IPS DF 4.7 (cell line): Measurements from ENCODE around the gene COQ2.
"Not testable (repeated sequence)": the region's sequence is repeated elsewhere in the genome, so short reads cannot be mapped to it uniquely, and the experiment has no call there.

Experiments
- DNase-seq: peaks from one replicate; pipeline ENCODE4 v3.0.0-alpha.2; 2013; ENCODE audit warnings: low spot score; ENCODE audit errors: extremely low read depth

COQ2 gene

GRCh38 chr4:83250687-83251446, 33.7 kb downstream of the COQ2 start:
- no peak for DNase-seq

GRCh38 chr4:83248486-83248885, 36.1 kb downstream of the COQ2 start:
- no peak for DNase-seq

GRCh38 chr4:83247415-83248357, 36.9 kb downstream of the COQ2 start:
- no peak for DNase-seq

GRCh38 chr4:83241132-83241531, 43.5 kb downstream of the COQ2 start:
- no peak for DNase-seq

- DNase-seq, result no peak
Measured at GRCh38 chr4:83240379-83240875, 44.2 kb downstream of the COQ2 start.

- DNase-seq, result no peak
Measured at GRCh38 chr4:83238393-83239248, 46.0 kb downstream of the COQ2 start.

GRCh38 chr4:83237591-83237990, 47.0 kb downstream of the COQ2 start:
- no peak for DNase-seq

GRCh38 chr4:83235645-83236133, 48.9 kb downstream of the COQ2 start:
- not testable (repeated sequence) for DNase-seq

- no peak for DNase-seq
Measured at GRCh38 chr4:83234902-83235644, 49.5 kb downstream of the COQ2 start.

GRCh38 chr4:83234387-83234786, 50.2 kb downstream of the COQ2 start:
- not testable (repeated sequence) for DNase-seq

GRCh38 chr4:83232082-83232481, 52.5 kb downstream of the COQ2 start:
- no peak for DNase-seq

- no peak for DNase-seq
Measured at GRCh38 chr4:83231620-83232076, 53.0 kb downstream of the COQ2 start.

- no peak for DNase-seq
Measured at GRCh38 chr4:83230928-83231327, 53.7 kb downstream of the COQ2 start.

- DNase-seq, result no peak
Measured at GRCh38 chr4:83229791-83230190, 54.8 kb downstream of the COQ2 start.

GRCh38 chr4:83228231-83228630, 56.4 kb downstream of the COQ2 start:
- no peak for DNase-seq

GRCh38 chr4:83224502-83225197, 59.9 kb downstream of the COQ2 start:
- DNase-seq, result no peak

- no peak for DNase-seq
Measured at GRCh38 chr4:83223781-83224180, 60.8 kb downstream of the COQ2 start.

GRCh38 chr4:83221897-83222441, 62.6 kb downstream of the COQ2 start:
- no peak for DNase-seq
